GM12873 (cell line): ENCODE results near the gene LYPLA2.
A peak's percentile ranks its signal among the peaks of the same experiment; 100 is the strongest.

Experiments used
- CTCF ChIP-seq: IDR thresholded peaks from 2 replicates; pipeline ENCODE4 v1.5.1; 2012; ENCODE audit warnings: low read depth, mild to moderate bottlenecking, moderate library complexity, low read length, control low read depth; ENCODE audit not compliant: insufficient read depth; ENCODE audit errors: missing control alignments

LYPLA2 gene

DNA sequence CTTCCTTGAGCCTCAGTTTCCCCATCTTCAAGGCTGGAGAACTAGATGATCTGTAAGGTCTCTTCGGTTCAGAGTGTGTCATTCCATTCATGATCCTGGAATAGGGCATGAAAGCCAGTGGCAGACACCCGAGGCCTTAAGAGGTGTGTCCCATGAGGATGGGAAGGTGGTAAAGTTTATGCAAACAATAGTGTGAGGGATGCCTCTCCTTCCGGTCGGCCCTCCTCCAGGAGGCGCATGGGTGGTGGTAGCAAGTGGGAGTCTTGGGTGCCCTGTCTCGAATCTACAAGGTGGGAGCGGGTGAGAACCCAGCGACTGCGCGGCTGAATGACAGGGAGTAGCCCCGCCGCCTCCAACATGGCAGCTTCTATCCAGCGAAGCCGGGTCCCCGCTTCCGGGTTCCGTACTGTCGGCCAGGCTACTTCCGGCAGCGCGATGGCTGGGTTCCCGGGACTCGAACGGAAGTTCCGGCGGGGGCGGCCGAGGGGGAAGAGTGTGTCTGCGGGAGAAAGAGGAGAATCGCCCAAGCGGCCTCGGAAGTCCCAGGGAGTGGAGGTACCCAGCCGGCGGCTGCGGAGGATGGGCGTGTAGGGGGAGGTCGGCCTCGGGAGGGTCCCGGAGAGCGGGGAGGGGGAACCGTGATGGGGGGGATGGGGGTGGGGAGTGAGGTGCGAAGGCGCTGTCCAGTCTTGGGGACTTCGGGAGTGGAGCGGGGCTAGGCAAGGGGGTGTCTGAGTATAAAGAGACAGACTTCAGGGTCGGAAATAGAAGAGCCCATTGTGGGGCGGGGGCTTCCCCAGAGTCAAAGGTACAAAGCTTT lies at the start of gene LYPLA2:
TSS of gene LYPLA2 (plus strand) at position 450 of the 820 bp plus-strand sequence. CDS start 1,538 bp downstream, outside the sequence.
- TF ChIP-seq CTCF: no peak

DNA sequence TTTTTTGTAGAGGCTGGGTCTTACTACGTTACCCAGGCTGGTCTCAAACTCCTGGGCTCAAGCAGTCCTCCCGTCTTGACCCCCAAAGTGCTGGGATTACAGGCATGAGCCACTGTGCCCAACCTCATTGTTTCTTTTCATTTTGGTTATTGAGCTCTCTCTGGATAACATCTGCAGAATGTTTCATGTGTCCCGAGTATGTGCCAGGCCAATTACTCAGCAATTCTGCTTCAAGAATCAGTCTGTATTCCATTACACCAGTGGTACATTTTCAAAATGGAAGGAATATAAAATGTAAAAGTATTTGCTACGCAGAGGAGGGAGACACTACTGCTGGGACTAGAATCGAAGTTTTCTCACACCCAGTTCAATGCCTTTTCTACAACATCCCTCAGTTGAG lies 49.3 kb upstream of the LYPLA2 start:
- TF ChIP-seq CTCF: no peak

DNA sequence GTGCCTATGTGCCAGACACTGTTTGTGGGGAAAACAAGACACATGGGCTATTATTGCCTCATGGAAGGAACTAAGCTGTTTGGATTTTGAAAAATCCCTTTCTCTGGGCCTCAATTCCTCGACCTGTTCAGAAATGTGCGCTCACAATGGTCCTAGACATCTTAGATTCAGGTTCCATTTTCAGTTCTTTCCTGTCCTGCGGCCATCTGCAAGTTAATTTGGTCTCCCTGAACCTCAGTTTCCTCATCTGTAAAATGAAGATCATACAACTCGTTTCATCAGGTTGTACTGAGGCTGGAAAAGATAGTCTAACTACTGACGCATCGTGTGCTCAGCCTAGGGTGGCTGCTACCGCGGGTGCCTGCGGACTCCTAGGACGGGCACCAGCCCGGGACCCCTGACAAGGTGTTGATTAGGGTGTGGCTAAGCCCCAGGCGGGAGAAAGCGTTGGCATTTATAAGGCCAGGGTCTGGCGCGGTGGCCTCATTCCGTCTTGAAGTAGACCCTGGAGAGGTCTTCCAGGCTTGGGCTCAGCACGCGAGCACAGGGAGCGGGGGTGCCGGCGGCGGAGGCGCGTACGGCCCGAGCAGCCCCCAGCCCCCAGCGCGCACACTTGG lies 48.2 kb upstream of the LYPLA2 start:
- TF ChIP-seq CTCF: no peak

DNA sequence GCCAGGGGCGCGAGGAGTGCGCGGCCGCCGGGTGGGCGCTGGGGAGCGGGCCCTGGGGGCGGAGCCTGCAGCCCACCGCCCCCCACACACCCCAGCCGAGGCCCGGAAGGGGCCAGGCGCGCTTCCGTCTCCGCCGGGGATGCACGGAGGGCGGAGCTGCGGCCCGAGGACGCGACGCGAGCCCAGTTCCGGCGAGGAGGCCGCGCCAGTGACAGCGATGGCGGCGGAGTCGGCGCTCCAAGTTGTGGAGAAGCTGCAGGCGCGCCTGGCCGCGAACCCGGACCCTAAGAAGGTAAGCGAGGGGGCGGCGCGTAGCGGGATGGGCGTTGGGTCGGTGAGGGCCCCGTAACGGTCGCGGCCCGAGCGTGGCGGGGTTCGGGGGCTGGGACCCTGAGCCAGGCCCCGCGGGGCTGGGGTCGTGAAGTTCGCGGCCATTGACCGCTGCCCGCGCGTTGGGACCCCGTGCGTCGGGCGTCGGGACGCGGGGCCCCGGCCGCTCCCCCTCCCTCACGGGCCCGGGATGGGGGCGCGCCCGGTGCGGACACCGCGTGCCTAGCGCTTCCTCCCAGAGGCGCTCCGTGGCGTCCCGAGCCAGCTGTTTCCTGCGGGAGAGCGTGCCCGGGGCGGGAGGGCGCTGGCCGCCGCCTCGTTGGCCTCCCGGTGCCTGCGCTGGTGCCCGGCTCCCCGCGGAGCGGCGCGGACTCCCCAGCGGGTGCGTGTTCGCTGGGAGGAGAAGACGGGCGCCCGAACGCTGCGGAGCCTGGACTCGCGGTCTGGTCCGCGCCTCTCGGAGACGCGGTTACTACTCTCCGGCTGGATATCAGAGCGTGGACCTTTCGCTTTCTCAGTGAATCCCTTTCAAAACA lies 47.4 kb upstream of the LYPLA2 start, which contains the start of gene ELOA:
TSS of gene ELOA (plus strand) at position 185 of the 866 bp plus-strand sequence. CDS start at position 218, 33 bp downstream.
- no peak for TF ChIP-seq CTCF

GRCh38 chr1:23745515-23745914 lies 45.4 kb upstream of the LYPLA2 start:
- TF ChIP-seq CTCF: peak; percentile 67

GRCh38 chr1:23748016-23748415 lies 42.9 kb upstream of the LYPLA2 start:
- no peak for TF ChIP-seq CTCF
